Liver (tissue), 9 donors: ENCODE results near the gene RASGRP1. TPM values are rescaled to one million over a fixed set of nuclear protein-coding genes. Genes with fewer than 3 reads are reported as not detected.

Source experiments
- DNase-seq: peaks from one replicate; pipeline ENCODE4 v3.0.0-alpha.2; 2017; ENCODE audit warnings: low spot score
- H3K27ac ChIP-seq, 2 donors: one replicate each; pipeline ENCODE4 v1.7.0; 2013; ENCODE audit warnings: inconsistent platforms in 2 of 2, low read length in 2 of 2, control low read depth in 1 of 2, low read depth in 1 of 2, mild to moderate bottlenecking in 1 of 2
- H3K27me3 ChIP-seq, 4 donors: one replicate each; pipeline versions ENCODE4 v1.6.1 to v1.7.0; 2013; ENCODE audit warnings: low read length in 3 of 4, inconsistent platforms in 1 of 4, mild to moderate bottlenecking in 1 of 4, moderate library complexity in 1 of 4; ENCODE audit not compliant: control insufficient read depth in 4 of 4, insufficient read depth in 4 of 4
- H3K36me3 ChIP-seq, 4 donors: one replicate each; pipeline versions ENCODE4 v1.6.1 to v1.7.0; 2013; ENCODE audit warnings: low read length in 3 of 4, mild to moderate bottlenecking in 3 of 4, low read depth in 1 of 4, moderate library complexity in 1 of 4; ENCODE audit not compliant: control insufficient read depth in 4 of 4, insufficient read depth in 3 of 4
- H3K4me1 ChIP-seq, 4 donors: one replicate each; pipeline versions ENCODE4 v1.6.1 to v1.7.0; 2013; ENCODE audit warnings: low read length in 3 of 4, mild to moderate bottlenecking in 3 of 4, moderate library complexity in 1 of 4; ENCODE audit not compliant: control insufficient read depth in 4 of 4, insufficient read depth in 4 of 4
- H3K4me3 ChIP-seq, 3 donors: one replicate each; pipeline versions ENCODE4 v1.6.1 to v1.7.0; 2013; ENCODE audit warnings: low read length in 3 of 3, control low read depth in 1 of 3, low read depth in 1 of 3, mild to moderate bottlenecking in 1 of 3
- H3K9ac ChIP-seq, 2 donors: one replicate each; pipeline ENCODE4 v1.7.0; 2013; ENCODE audit warnings: low read length in 2 of 2, mild to moderate bottlenecking in 2 of 2, moderate library complexity in 2 of 2, control low read depth in 1 of 2, low read depth in 1 of 2
- H3K9me3 ChIP-seq, 4 donors: one replicate each; pipeline versions ENCODE4 v1.6.1 to v1.7.0; 2013; ENCODE audit warnings: low read length in 3 of 4; ENCODE audit not compliant: control insufficient read depth in 4 of 4
- EGR1 ChIP-seq, 2 donors: IDR thresholded peaks; 2 replicates each; pipeline ENCODE4 v1.6.1; 2016 to 2018; ENCODE audit warnings: antibody characterized with exemption in 2 of 2, low read depth in 2 of 2
- FOXA1 ChIP-seq: IDR thresholded peaks from 2 replicates; pipeline ENCODE4 v1.6.1; 2016; ENCODE audit warnings: antibody characterized with exemption
- FOXA2 ChIP-seq: IDR thresholded peaks from 2 replicates; pipeline ENCODE4 v1.6.1; 2016; ENCODE audit warnings: antibody characterized with exemption
- GABPA ChIP-seq, 2 donors: IDR thresholded peaks in 1 of 2; conservative IDR thresholded peaks in 1 of 2; 2 replicates each; pipeline ENCODE4 v1.6.1; 2016; ENCODE audit warnings: antibody characterized with exemption in 2 of 2, mild to moderate bottlenecking in 1 of 2, moderate library complexity in 1 of 2
- HNF4A ChIP-seq, 2 donors: conservative IDR thresholded peaks; 2 replicates each; pipeline ENCODE4 v1.6.1; 2016; ENCODE audit warnings: antibody characterized with exemption in 2 of 2, mild to moderate bottlenecking in 2 of 2
- HNF4G ChIP-seq: IDR thresholded peaks from 2 replicates; pipeline ENCODE4 v1.6.1; 2016; ENCODE audit warnings: antibody characterized with exemption
- NR2F2 ChIP-seq: IDR thresholded peaks from 2 replicates; pipeline ENCODE4 v1.6.1; 2016; ENCODE audit warnings: antibody characterized with exemption
- RAD21 ChIP-seq, 2 donors: IDR thresholded peaks; 2 replicates each; pipeline ENCODE4 v1.6.1; 2016; ENCODE audit warnings: antibody characterized with exemption in 2 of 2, mild to moderate bottlenecking in 2 of 2
- RXRA ChIP-seq, 2 donors: IDR thresholded peaks; 2 replicates each; pipeline ENCODE4 v1.6.1; 2017 to 2018; ENCODE audit warnings: antibody characterized with exemption in 2 of 2, mild to moderate bottlenecking in 1 of 2
- SP1 ChIP-seq: IDR thresholded peaks from 2 replicates; pipeline ENCODE4 v1.6.1; 2018; ENCODE audit warnings: antibody characterized with exemption, mild to moderate bottlenecking
- TAF1 ChIP-seq: conservative IDR thresholded peaks from 2 replicates; pipeline ENCODE4 v1.6.1; 2016; ENCODE audit warnings: antibody characterized with exemption, mild to moderate bottlenecking
- YY1 ChIP-seq: IDR thresholded peaks from 2 replicates; pipeline ENCODE4 v1.6.1; 2016; ENCODE audit warnings: antibody characterized with exemption, mild to moderate bottlenecking
- WGBS: extraction: QIAGEN DNeasy Blood & Tissue Kit; methylation state at CpG from one replicate; pipeline ENCODE4 v1.1.7; 2013; 5-methylcytosine and 5-hydroxymethylcytosine counted together
- polyA plus RNA-seq, 2 donors: library from polyadenylated mRNA; stranded (reverse) in 1 of 2; unstranded in 1 of 2; fragments of 200-250 nt in 1 of 2; fragments of >200 nt in 1 of 2; fragmentation: Nextera tagmentation in 1 of 2; extraction: Ambion mirVana in 1 of 2; gene quantifications; one replicate each; pipeline versions ENCODE4 v1.2.1 to v1.2.3, GENCODE V29; 2013 to 2015
- total RNA-seq, 2 donors: library from RNA; depleted of rRNA; stranded (reverse); fragments of >200 nt; gene quantifications; one replicate each; pipeline ENCODE4 v1.2.3, GENCODE V29; 2014
- TF ChIP-seq, protein P1 (sequence below): IDR thresholded peaks from 2 replicates; pipeline ENCODE4 v1.6.1; 2016; ENCODE audit warnings: antibody characterized with exemption, mild to moderate bottlenecking
- TF ChIP-seq, protein P2 (sequence below): IDR thresholded peaks from 2 replicates; pipeline ENCODE4 v1.6.1; 2016; ENCODE audit warnings: antibody characterized with exemption
- TF ChIP-seq, protein P3 (sequence below): IDR thresholded peaks from 2 replicates; pipeline ENCODE4 v1.6.1; 2016; ENCODE audit warnings: antibody characterized with exemption
- TF ChIP-seq, protein P4 (sequence below): IDR thresholded peaks from 2 replicates; pipeline ENCODE4 v1.6.1; 2016; ENCODE audit warnings: antibody characterized with exemption
- donor health status: healthy.
- donor health status: healthy.
- donor health status: healthy.
- donor health status: healthy.
- donor health status: healthy.

Gene RASGRP1
- total and polyA plus RNA-seq, 4 donors, result 0.17 to 0.75 (median 0.47) TPM

DNA sequence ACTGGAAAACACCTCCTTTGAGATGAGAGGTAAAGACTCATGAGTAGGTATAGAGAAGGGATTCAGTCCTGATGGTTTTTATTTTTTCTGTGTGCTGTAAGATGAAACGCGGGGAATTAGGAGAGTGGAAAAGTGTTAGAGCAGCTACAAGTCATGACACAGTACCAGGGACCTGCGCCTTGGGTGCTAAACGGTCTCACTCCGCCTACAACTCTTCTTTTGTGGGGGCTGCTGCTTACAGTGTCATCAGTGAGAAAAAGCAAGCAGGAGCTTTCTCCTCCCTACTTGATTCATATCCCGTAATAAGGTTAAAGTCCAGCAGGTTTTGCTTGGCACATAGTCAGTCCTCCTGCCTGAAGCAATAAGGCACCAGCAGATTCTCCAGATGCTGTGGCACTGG, 39.1 kb downstream of the RASGRP1 start:
- Histone ChIP-seq H3K4me1 (no peaks in the 10 kb centered on the region), H3K4me3 (no peak overlapping the region), H3K27me3 (peaks cover 0 to 4% (median 0%) of the 10 kb centered on the region in 4 donors), H3K36me3 (no peaks in the 10 kb centered on the region), H3K9me3 (no peaks in the 10 kb centered on the region), H3K9ac (no peak overlapping the region), H3K27ac (no peak overlapping the region)
- WGBS, result 90% methylated on average over 6 of the region's 6 CpGs
- no peak for TF ChIP-seq FOXA2
- DNase-seq, result no peak

DNA sequence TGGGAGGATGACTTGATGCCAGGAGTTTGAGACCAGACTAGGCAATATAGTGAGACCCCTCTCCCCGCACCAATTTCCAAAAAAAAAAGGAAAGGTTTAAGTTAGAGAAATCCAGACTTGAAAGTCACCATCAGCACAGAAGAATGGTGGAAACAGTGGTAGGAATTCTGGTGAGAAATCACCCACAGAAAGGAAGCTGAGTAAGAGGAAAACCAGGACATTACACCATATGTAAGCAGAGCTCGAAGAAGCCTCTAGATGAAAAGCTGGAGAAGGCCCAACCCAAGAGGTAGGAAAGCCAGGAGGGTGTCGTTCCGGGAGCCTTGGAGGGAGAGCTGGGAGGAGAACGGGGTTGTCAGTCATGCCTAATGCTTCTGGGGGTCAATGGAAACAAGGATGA, 40.5 kb downstream of the RASGRP1 start:
- Histone ChIP-seq H3K36me3 (no peaks in the 10 kb centered on the region), H3K9me3 (no peaks in the 10 kb centered on the region), H3K9ac (no peak overlapping the region), H3K4me1 (no peaks in the 10 kb centered on the region), H3K27me3 (peaks cover 0 to 4% (median 0%) of the 10 kb centered on the region in 4 donors), H3K27ac (no peak overlapping the region), H3K4me3 (no peak overlapping the region)
- no peak for DNase-seq
- TF ChIP-seq RAD21 (IDR thresholded peaks at IDR 0.05) (no peak), GABPA (IDR thresholded peaks at IDR 0.05 in 1 of 2, conservative IDR thresholded peaks at IDR 0.05 in 1 of 2) (no peak), NR2F2 (no peak), EGR1 (IDR thresholded peaks at IDR 0.05; ENCODE audit: low read depth in 2 of 2) (no peak), FOXA1 (no peak), RXRA (IDR thresholded peaks at IDR 0.05) (no peak), SP1 (no peak), YY1 (no peak), HNF4G (no peak), HNF4A (conservative IDR thresholded peaks at IDR 0.05) (no peak), FOXA2 (no peak), TAF1 (no peak)
- TF ChIP-seq, protein P1, sequence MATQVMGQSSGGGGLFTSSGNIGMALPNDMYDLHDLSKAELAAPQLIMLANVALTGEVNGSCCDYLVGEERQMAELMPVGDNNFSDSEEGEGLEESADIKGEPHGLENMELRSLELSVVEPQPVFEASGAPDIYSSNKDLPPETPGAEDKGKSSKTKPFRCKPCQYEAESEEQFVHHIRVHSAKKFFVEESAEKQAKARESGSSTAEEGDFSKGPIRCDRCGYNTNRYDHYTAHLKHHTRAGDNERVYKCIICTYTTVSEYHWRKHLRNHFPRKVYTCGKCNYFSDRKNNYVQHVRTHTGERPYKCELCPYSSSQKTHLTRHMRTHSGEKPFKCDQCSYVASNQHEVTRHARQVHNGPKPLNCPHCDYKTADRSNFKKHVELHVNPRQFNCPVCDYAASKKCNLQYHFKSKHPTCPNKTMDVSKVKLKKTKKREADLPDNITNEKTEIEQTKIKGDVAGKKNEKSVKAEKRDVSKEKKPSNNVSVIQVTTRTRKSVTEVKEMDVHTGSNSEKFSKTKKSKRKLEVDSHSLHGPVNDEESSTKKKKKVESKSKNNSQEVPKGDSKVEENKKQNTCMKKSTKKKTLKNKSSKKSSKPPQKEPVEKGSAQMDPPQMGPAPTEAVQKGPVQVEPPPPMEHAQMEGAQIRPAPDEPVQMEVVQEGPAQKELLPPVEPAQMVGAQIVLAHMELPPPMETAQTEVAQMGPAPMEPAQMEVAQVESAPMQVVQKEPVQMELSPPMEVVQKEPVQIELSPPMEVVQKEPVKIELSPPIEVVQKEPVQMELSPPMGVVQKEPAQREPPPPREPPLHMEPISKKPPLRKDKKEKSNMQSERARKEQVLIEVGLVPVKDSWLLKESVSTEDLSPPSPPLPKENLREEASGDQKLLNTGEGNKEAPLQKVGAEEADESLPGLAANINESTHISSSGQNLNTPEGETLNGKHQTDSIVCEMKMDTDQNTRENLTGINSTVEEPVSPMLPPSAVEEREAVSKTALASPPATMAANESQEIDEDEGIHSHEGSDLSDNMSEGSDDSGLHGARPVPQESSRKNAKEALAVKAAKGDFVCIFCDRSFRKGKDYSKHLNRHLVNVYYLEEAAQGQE, result no peak
- TF ChIP-seq, protein P2, sequence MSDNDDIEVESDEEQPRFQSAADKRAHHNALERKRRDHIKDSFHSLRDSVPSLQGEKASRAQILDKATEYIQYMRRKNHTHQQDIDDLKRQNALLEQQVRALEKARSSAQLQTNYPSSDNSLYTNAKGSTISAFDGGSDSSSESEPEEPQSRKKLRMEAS, result no peak
- TF ChIP-seq, protein P3, sequence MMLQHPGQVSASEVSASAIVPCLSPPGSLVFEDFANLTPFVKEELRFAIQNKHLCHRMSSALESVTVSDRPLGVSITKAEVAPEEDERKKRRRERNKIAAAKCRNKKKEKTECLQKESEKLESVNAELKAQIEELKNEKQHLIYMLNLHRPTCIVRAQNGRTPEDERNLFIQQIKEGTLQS, result no peak
- TF ChIP-seq, protein P4, sequence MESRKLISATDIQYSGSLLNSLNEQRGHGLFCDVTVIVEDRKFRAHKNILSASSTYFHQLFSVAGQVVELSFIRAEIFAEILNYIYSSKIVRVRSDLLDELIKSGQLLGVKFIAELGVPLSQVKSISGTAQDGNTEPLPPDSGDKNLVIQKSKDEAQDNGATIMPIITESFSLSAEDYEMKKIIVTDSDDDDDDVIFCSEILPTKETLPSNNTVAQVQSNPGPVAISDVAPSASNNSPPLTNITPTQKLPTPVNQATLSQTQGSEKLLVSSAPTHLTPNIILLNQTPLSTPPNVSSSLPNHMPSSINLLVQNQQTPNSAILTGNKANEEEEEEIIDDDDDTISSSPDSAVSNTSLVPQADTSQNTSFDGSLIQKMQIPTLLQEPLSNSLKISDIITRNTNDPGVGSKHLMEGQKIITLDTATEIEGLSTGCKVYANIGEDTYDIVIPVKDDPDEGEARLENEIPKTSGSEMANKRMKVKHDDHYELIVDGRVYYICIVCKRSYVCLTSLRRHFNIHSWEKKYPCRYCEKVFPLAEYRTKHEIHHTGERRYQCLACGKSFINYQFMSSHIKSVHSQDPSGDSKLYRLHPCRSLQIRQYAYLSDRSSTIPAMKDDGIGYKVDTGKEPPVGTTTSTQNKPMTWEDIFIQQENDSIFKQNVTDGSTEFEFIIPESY, result no peak
- WGBS, result 80% methylated on average over 5 of the region's 5 CpGs
